Measurements from ENCODE around the gene MEIS2. TPM values are rescaled to one million over a fixed set of nuclear protein-coding genes. Genes with fewer than 3 reads are reported as not detected.

Gene MEIS2
- total RNA-seq, 2 experiments from 2014 or later = not detected

GRCh38 chr15:36884936-36885635 lies 215.3 kb downstream of the MEIS2 start:
- H3K4me3 Mint-ChIP-seq = no peak overlapping the region
- no peak for DNase-seq
- peaks cover 14% of the 10 kb centered on the region for H3K4me1 Mint-ChIP-seq
- H3K27ac Mint-ChIP-seq = no peak overlapping the region
- no peaks in the 10 kb centered on the region for H3K9me3 Mint-ChIP-seq
- H3K36me3 Mint-ChIP-seq = peaks cover 2% of the 10 kb centered on the region
- peaks cover 97% of the 10 kb centered on the region for H3K27me3 Mint-ChIP-seq

DNA sequence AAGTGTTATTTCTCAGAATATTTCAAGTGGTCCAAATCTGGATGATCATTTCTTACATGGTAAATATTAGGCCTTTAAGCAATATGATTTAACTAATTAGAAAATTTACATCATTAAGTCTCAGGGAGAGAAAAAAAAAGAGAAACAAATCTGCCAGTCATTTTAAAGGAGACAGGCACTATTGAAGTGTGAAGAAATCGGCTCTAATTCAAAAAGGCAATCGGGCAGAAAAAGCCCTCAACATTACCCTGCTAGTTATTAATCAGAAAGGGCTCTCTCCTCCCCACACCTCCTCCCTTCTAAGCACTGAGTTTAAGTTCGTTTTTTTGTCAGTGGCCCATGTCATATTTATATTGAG lies 215.9 kb downstream of the MEIS2 start:
- Mint-ChIP-seq H3K27ac (no peak overlapping the region), H3K9me3 (no peaks in the 10 kb centered on the region), H3K4me3 (no peak overlapping the region), H3K4me1 (peaks cover 14% of the 10 kb centered on the region), H3K36me3 (peaks cover 2% of the 10 kb centered on the region), H3K27me3 (peaks cover 99% of the 10 kb centered on the region)
- DNase-seq = no peak

GRCh38 chr15:36883713-36884517 lies 216.4 kb downstream of the MEIS2 start:
- peak; percentile 67 for DNase-seq

DNA sequence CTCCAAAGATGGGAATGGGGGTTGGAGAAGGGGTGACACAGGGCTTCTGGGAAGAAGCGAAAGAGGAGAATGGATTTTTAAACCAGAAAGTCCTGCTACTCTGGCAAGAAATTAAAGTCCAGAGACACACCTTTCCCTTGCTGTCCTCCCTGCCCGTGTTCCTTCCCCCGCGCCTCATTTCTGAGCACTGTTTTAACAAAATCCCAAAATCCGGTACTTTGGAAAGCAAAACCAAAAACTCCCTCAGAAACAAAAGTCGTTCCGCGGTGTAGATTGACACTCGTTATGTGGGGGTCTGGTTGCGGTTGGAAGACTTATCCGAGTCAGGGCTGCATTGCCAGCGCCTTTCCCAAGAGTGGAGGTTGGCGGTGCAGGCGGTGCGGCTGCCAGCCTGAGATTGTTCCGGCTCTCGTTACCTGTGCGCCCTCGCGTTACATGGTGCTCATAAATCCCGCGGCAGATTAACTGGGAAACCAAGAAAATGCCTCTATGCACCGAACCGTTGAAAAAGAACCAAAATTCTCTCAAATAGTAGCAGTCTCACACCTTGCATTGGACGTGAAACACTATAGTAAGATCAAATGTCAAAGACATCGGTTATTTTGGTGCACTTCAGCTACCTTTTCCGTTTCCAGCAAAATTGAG lies 217.7 kb downstream of the MEIS2 start:
- H3K4me1 Mint-ChIP-seq = peaks cover 24% of the 10 kb centered on the region
- no peak for DNase-seq
- H3K4me3 Mint-ChIP-seq = no peak overlapping the region
- H3K27me3 Mint-ChIP-seq = peaks cover 99% of the 10 kb centered on the region
- peaks cover 2% of the 10 kb centered on the region for H3K9me3 Mint-ChIP-seq
- H3K36me3 Mint-ChIP-seq = peaks cover 4% of the 10 kb centered on the region
- no peak overlapping the region for H3K27ac Mint-ChIP-seq

More at GRCh38 chr15:36883713-36884517, 216.4 kb downstream of the MEIS2 start:
- Mint-ChIP-seq H3K27me3 (peaks cover 99% of the 10 kb centered on the region), H3K36me3 (peaks cover 4% of the 10 kb centered on the region), H3K9me3 (peaks cover 2% of the 10 kb centered on the region), H3K27ac (no peak overlapping the region), H3K4me1 (peaks cover 17% of the 10 kb centered on the region), H3K4me3 (no peak overlapping the region)

DNA sequence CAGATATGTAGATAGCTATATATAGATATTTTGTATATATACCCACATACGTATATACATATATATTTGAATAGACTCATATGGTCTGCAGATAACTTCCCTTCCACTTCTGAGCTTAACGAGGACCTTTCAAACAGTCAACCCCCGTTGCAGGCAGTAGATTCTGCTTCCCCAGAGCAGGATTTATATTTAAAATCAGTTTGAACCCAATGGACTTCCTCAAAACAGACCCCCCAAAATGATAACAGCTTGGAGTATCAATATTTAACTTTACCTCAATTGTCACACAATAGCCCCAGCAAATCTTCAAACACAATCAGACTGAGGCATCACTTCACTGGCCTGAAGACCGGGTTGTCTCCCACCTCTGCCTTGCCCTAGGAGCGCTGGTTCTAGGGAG lies 218.3 kb downstream of the MEIS2 start:
- no peak overlapping the region for H3K27ac Mint-ChIP-seq
- peaks cover 99% of the 10 kb centered on the region for H3K27me3 Mint-ChIP-seq
- H3K9me3 Mint-ChIP-seq = peaks cover 2% of the 10 kb centered on the region
- H3K4me1 Mint-ChIP-seq = peaks cover 22% of the 10 kb centered on the region
- peaks cover 4% of the 10 kb centered on the region for H3K36me3 Mint-ChIP-seq
- no peak for DNase-seq
- no peak overlapping the region for H3K4me3 Mint-ChIP-seq

- peaks cover 4% of the 10 kb centered on the region for H3K36me3 Mint-ChIP-seq
- H3K9me3 Mint-ChIP-seq = peaks cover 2% of the 10 kb centered on the region
- H3K4me3 Mint-ChIP-seq = no peak overlapping the region
- no peak overlapping the region for H3K27ac Mint-ChIP-seq
- H3K4me1 Mint-ChIP-seq = peaks cover 22% of the 10 kb centered on the region
- H3K27me3 Mint-ChIP-seq = peaks cover 99% of the 10 kb centered on the region
- no peak for DNase-seq
Observed at GRCh38 chr15:36881516-36881915, 218.8 kb downstream of the MEIS2 start.

GRCh38 chr15:36880913-36881460 lies 219.4 kb downstream of the MEIS2 start:
- Mint-ChIP-seq H3K27me3 (peaks cover 98% of the 10 kb centered on the region), H3K4me3 (no peak overlapping the region), H3K36me3 (peaks cover 4% of the 10 kb centered on the region), H3K9me3 (peaks cover 2% of the 10 kb centered on the region), H3K4me1 (peaks cover 22% of the 10 kb centered on the region), H3K27ac (no peak overlapping the region)
- DNase-seq = no peak

DNA sequence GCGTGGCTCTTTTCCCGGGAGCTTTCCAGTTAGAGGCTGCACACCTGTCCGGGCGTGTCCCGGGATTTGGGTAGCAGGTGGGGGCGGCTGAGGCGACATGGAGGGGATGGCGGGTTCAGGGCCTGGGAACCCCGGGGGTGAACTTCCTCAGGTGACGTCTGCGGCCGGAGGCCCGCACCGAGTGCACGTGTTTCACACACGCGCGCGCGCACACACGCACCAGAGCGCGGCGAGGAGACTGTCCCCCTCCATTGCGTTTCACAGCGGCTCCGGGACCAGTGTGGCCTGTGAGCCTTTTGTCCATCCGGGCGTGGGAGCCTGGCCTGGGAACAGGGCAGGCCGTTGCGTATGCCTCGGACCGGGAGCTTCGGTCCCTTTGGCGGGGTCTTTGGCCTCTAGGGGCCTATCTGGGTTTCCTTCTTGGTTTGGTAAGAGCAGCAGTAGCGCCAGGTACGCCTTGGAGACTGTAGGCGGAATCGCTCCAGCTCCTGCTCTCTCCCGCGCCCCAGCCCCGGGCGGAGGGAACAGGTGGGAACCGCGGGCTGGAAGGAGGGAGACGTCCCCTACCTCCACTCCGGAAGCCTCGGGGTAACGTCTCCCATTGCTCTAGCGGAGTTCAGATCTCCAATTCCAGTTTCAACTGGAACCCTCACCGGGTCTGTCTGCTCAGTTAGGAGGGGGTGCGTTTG lies 220.0 kb downstream of the MEIS2 start:
- no peak overlapping the region for H3K27ac Mint-ChIP-seq
- H3K36me3 Mint-ChIP-seq = peaks cover 4% of the 10 kb centered on the region
- no peak overlapping the region for H3K4me3 Mint-ChIP-seq
- no peak for DNase-seq
- H3K9me3 Mint-ChIP-seq = peaks cover 2% of the 10 kb centered on the region
- peaks cover 98% of the 10 kb centered on the region for H3K27me3 Mint-ChIP-seq
- peaks cover 22% of the 10 kb centered on the region for H3K4me1 Mint-ChIP-seq

DNA sequence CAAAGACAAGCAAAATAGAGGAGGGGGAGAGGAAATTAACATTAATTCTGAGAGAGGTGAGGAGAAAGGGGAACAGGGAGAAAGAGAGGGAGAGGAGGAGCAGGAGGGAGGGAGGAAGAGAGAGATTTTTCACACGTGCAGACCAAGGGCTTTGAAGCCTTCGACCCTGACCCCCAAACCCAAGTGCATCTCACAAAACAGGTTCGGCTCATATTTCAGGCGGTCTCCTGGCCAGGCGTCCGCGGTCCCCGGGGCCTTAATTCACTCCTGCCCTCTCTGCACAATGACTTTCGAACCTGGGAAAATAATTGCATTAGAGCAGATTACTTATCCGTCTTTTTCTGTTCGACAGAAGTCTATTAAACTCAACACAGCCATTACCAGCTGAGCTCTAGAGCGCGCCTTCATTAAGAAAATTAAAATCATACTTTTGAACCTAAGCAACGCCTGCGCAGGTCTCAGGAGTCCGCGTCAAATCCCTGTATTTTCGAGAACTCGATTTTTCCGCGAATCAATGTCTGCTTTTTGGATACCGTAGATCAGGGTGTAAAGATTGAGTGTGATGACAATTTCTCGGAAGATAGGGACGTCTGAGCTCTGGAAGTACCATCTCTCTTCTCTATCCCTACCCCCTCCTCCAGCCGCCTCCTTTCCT lies 220.7 kb downstream of the MEIS2 start:
- peaks cover 97% of the 10 kb centered on the region for H3K27me3 Mint-ChIP-seq
- DNase-seq = no peak
- H3K9me3 Mint-ChIP-seq = peaks cover 2% of the 10 kb centered on the region
- H3K4me1 Mint-ChIP-seq = peaks cover 22% of the 10 kb centered on the region
- peaks cover 4% of the 10 kb centered on the region for H3K36me3 Mint-ChIP-seq
- no peak overlapping the region for H3K27ac Mint-ChIP-seq
- H3K4me3 Mint-ChIP-seq = no peak overlapping the region

DNA sequence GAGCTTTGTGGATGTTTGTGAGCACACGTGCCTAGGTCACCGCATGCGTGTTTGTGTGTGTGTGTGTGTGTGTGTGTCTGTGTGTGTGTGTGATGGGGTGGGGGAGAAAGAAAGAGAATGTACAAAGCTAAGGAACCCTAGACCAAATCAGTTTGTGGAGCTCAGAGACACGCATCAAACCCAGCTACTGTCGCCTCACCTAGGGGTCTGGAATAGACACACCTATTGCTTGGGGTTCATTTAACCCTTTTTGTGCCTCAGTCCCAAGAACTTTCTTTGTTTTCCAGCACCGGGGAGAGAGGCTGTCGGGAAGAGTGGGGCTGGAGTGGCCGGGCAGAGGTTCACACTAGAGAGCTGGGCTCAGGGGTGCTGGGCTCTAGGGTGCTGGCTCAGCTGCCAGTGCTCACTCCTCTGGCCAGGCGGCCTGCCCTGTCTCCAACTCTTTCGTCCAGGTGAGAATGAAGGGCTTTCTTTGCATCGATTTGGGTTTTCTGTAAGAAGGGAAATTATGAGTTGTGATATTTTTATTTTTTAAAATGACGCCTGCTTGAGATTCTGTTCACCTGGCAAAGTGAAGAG lies 221.6 kb downstream of the MEIS2 start:
- H3K36me3 Mint-ChIP-seq = peaks cover 4% of the 10 kb centered on the region
- peaks cover 90% of the 10 kb centered on the region for H3K27me3 Mint-ChIP-seq

GRCh38 chr15:36877796-36878683 lies 222.3 kb downstream of the MEIS2 start:
- no peak for DNase-seq
- Mint-ChIP-seq H3K27me3 (peaks cover 88% of the 10 kb centered on the region), H3K4me3 (no peak overlapping the region), H3K27ac (no peak overlapping the region), H3K4me1 (peaks cover 18% of the 10 kb centered on the region), H3K36me3 (peaks cover 4% of the 10 kb centered on the region), H3K9me3 (peaks cover 2% of the 10 kb centered on the region)

More for the DNA sequence above, 221.6 kb downstream of the MEIS2 start:
- H3K9me3 Mint-ChIP-seq = peaks cover 2% of the 10 kb centered on the region
- no peak overlapping the region for H3K4me3 Mint-ChIP-seq
- peaks cover 20% of the 10 kb centered on the region for H3K4me1 Mint-ChIP-seq
- no peak overlapping the region for H3K27ac Mint-ChIP-seq
- no peak for DNase-seq

- peaks cover 2% of the 10 kb centered on the region for H3K9me3 Mint-ChIP-seq
- no peak overlapping the region for H3K27ac Mint-ChIP-seq
- peaks cover 16% of the 10 kb centered on the region for H3K4me1 Mint-ChIP-seq
- peaks cover 88% of the 10 kb centered on the region for H3K27me3 Mint-ChIP-seq
- peaks cover 4% of the 10 kb centered on the region for H3K36me3 Mint-ChIP-seq
- H3K4me3 Mint-ChIP-seq = no peak overlapping the region
- DNase-seq = no peak
Observed at GRCh38 chr15:36877294-36877693, 223.1 kb downstream of the MEIS2 start.

DNA sequence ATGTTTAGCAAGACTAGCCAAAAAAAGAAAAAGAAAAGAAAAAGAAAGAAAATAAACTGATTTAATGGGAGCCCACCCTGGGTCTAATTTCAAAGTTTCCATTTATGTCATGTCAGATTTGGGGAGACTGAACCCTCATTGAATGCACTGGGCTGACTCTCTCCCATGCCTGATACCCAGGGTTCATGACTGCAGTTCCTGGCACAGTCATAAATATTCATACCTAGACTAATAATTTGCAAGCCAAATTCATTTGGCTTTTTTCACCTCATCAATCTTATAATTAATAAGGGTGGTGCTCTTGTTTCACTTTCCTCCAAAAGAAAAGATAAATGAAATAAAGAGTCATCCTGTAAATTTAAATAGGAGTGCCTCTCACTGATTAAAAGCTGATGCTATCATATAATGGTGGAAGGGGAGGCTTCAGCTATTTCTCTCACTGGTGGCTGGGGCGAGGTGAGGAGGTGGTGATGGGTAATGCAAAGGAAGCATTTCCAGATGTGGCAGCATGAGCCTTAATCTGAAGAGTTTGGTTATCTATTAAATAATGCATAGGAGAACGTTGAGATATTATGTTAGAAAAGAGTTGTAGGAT lies 224.5 kb downstream of the MEIS2 start:
- no peak overlapping the region for H3K27ac Mint-ChIP-seq
- no peak overlapping the region for H3K4me3 Mint-ChIP-seq
- H3K27me3 Mint-ChIP-seq = peaks cover 74% of the 10 kb centered on the region
- peaks cover 15% of the 10 kb centered on the region for H3K4me1 Mint-ChIP-seq
- H3K36me3 Mint-ChIP-seq = peaks cover 3% of the 10 kb centered on the region
- H3K9me3 Mint-ChIP-seq = peaks cover 2% of the 10 kb centered on the region
- DNase-seq = no peak

All from activated naive CD8-positive, alpha-beta T cell treated with anti-CD3 and anti-CD28 coated beads for 36 hours (primary cell).